CD4-positive, alpha-beta memory T cell (primary cell): ENCODE results near the gene RIMS4. TPM values are rescaled to one million over a fixed set of nuclear protein-coding genes. Genes with fewer than 3 reads are reported as not detected.

Experiments
- CTCF ChIA-PET: fragments of 350-600 bp; sonication (Branson Sonifier 250); formaldehyde crosslinking; loops from one replicate; lab custom pipeline; 2021; ENCODE audit warnings: inconsistent platforms; ENCODE audit not compliant: partially characterized antibody; lab: Charles Lee
- POLR2A ChIA-PET: fragments of 350-600 bp; sonication (Branson Sonifier 250); formaldehyde crosslinking; loops from one replicate; lab custom pipeline; 2021; ENCODE audit not compliant: partially characterized antibody; lab: Charles Lee
- DNase-seq, 5 donors: peaks; one replicate each; pipeline versions ENCODE4 v3.0.0 to v3.0.0-alpha.2; 2020 to 2022; ENCODE audit warnings: mixed read lengths in 1 of 5
- H3K27ac ChIP-seq: one replicate; pipeline ENCODE4 v1.7.0; 2013; ENCODE audit warnings: low read depth, low read length
- H3K27me3 ChIP-seq: 2 replicates; pipeline ENCODE4 v1.7.0; 2013; ENCODE audit warnings: mild to moderate bottlenecking, low read length, moderate library complexity; ENCODE audit not compliant: insufficient read depth
- H3K36me3 ChIP-seq: 2 replicates; pipeline ENCODE4 v1.7.0; 2013; ENCODE audit warnings: mild to moderate bottlenecking, low read length, moderate library complexity; ENCODE audit not compliant: insufficient read depth
- H3K4me1 ChIP-seq: 2 replicates; pipeline ENCODE4 v1.7.0; 2013; ENCODE audit warnings: mild to moderate bottlenecking, low read length, moderate library complexity; ENCODE audit not compliant: insufficient read depth
- H3K4me3 ChIP-seq, 2 donors: one replicate each; pipeline ENCODE4 v1.7.0; 2013; ENCODE audit warnings: low read length in 2 of 2, mild to moderate bottlenecking in 1 of 2
- H3K9me3 ChIP-seq, 2 donors: one replicate each; pipeline ENCODE4 v1.7.0; 2013; ENCODE audit warnings: low read length in 2 of 2, control low read depth in 1 of 2; ENCODE audit not compliant: control insufficient read depth in 1 of 2
- H3K27ac Mint-ChIP-seq, 7 donors: one replicate each; pipeline ENCODE4 v1.8.0; 2020 to 2021; ENCODE audit warnings: mixed read lengths in 7 of 7, mild to moderate bottlenecking in 6 of 7, inconsistent platforms in 3 of 7, moderate library complexity in 3 of 7
- H3K27me3 Mint-ChIP-seq, 2 donors: one replicate each; pipeline ENCODE4 v1.8.0; 2020 to 2021; ENCODE audit warnings: mixed read lengths in 2 of 2
- H3K36me3 Mint-ChIP-seq, 2 donors: one replicate each; pipeline ENCODE4 v1.8.0; 2020 to 2021; ENCODE audit warnings: mixed read lengths in 2 of 2, inconsistent platforms in 1 of 2, mild to moderate bottlenecking in 1 of 2
- H3K4me1 Mint-ChIP-seq, 4 donors: one replicate each; pipeline ENCODE4 v1.8.0; 2020 to 2021; ENCODE audit warnings: mixed read lengths in 4 of 4, mild to moderate bottlenecking in 1 of 4
- H3K4me3 Mint-ChIP-seq, 8 donors: one replicate each; pipeline ENCODE4 v1.8.0; 2020 to 2021; ENCODE audit warnings: mixed read lengths in 8 of 8, mild to moderate bottlenecking in 7 of 8, moderate library complexity in 6 of 8, inconsistent platforms in 3 of 8
- H3K9me3 Mint-ChIP-seq, 8 donors: one replicate each; pipeline ENCODE4 v1.8.0; 2020 to 2021; ENCODE audit warnings: mixed read lengths in 8 of 8, mild to moderate bottlenecking in 5 of 8, inconsistent platforms in 3 of 8, moderate library complexity in 1 of 8
- intact Hi-C: fragments of 100-400 bp; cut with micrococcal nuclease; formaldehyde crosslinking; loops from one replicate; pipeline ENCODE4 v1.15.1; 2023
- polyA plus RNA-seq, 2 donors: library from polyadenylated mRNA; unstranded; fragments of 300-500 nt; fragmentation: Illumina TruSeq; gene quantifications; one replicate each; pipeline ENCODE4 v1.2.3, GENCODE V29; 2021
- total RNA-seq, 2 experiments: library from RNA; stranded (reverse); gene quantifications; one replicate each; pipeline ENCODE4 v1.2.3, GENCODE V29; 2021

RIMS4 gene
- total and polyA plus RNA-seq, 4 experiments from 2014 or later, result not detected

DNA sequence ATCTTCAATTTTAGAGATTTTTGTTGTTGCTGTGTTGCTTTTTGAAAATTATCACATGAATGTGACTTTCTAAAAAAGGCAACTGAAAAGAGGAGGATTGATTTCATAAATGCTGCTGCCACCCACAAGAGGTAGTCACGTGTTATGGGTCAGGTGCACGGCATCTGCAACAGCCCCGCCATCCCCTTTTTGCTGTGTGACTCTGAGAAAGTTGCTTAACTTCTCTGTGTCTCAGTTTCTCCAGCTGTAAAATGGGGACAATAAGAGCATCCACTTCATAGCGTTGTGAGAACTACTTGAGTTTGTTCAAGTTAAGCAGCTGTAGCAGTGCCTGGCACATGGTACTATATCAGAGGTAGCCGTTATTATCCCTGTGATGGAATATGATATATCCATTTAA, 84.5 kb downstream of the RIMS4 start:
- H3K27ac Mint-ChIP-seq, result no peak overlapping the region

DNA sequence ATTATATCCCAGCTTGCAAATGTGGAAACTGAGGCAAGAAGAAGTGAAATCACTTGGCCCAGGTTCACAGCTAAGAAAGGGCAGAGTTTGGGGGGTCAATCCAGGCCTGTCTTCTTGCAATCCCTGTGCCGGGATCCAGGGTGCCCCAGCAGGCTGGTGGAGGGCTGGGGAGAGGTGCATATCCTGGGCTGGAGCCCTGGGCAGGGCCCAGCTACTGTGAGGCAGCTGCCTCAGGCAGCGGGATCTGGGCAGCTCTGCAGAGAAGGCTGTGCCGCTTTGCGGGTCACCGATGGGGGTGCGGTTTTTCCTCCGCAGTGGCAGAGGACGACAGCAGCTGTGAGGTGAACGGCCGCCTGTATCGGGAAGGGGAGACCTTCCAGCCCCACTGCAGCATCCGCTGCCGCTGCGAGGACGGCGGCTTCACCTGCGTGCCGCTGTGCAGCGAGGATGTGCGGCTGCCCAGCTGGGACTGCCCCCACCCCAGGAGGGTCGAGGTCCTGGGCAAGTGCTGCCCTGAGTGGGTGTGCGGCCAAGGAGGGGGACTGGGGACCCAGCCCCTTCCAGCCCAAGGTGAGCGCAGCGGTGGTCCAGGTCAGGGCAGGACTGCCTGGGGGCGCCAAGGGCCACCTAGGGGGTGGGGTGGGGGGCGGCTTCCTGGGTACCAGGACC, 85.8 kb downstream of the RIMS4 start:
- Histone ChIP-seq H3K36me3 (no peaks in the 10 kb centered on the region), H3K9me3 (no peaks in the 10 kb centered on the region), H3K27me3 (no peaks in the 10 kb centered on the region), H3K27ac (no peak overlapping the region), H3K4me1 (no peaks in the 10 kb centered on the region), H3K4me3 (no peak overlapping the region)
- Mint-ChIP-seq H3K27me3 (no peaks in the 10 kb centered on the region), H3K4me1 (no peaks in the 10 kb centered on the region), H3K4me3 (no peak overlapping the region), H3K36me3 (no peaks in the 10 kb centered on the region), H3K27ac (no peak overlapping the region), H3K9me3 (no peaks in the 10 kb centered on the region)
- CTCF ChIA-PET, result no interaction called here
- intact Hi-C loops, result no loop called here
- DNase-seq, result no peak
- POLR2A ChIA-PET, result no interaction called here

More for the DNA sequence above, 84.5 kb downstream of the RIMS4 start:
- Histone ChIP-seq H3K9me3 (no peaks in the 10 kb centered on the region), H3K36me3 (no peaks in the 10 kb centered on the region), H3K27ac (no peak overlapping the region), H3K4me3 (no peak overlapping the region), H3K27me3 (no peaks in the 10 kb centered on the region), H3K4me1 (no peaks in the 10 kb centered on the region)
- intact Hi-C loops, result no loop called here
- Mint-ChIP-seq H3K4me3 (no peak overlapping the region), H3K27me3 (no peaks in the 10 kb centered on the region), H3K36me3 (no peaks in the 10 kb centered on the region), H3K4me1 (no peaks in the 10 kb centered on the region), H3K9me3 (no peaks in the 10 kb centered on the region)
- POLR2A ChIA-PET, result no interaction called here
- CTCF ChIA-PET, result no interaction called here
- DNase-seq, result no peak

DNA sequence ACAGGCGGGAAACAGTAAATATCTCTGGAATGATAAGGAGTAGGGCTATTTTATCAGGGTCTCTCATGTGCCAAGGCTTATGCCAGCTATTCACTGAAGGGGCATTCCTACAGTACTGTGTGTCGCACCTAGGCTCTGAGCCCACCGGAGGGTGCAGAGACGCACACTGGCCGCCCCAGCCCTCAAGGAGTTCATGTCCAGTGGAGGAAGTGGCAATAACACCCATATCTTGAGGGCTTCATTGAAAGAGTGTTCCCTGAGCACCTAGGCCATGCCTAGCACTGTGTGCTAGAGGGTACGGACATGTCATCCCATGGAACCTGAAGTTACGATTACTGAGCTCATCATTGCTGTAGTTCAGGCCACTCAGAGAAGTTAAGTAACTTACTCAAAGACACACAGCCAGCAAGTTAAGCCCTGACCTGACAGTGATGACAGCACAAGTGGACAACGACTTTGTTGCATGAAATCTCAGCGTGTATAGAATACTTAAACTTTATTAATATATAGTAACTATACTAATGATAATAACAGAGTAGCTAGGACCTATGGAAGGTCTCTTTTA, 86.5 kb downstream of the RIMS4 start:
- Mint-ChIP-seq H3K36me3 (no peaks in the 10 kb centered on the region), H3K27me3 (no peaks in the 10 kb centered on the region), H3K4me3 (no peak overlapping the region), H3K9me3 (no peaks in the 10 kb centered on the region), H3K4me1 (no peaks in the 10 kb centered on the region), H3K27ac (no peak overlapping the region)
- Histone ChIP-seq H3K36me3 (no peaks in the 10 kb centered on the region), H3K27me3 (no peaks in the 10 kb centered on the region), H3K27ac (no peak overlapping the region), H3K9me3 (no peaks in the 10 kb centered on the region), H3K4me1 (no peaks in the 10 kb centered on the region), H3K4me3 (no peak overlapping the region)
- no peak for DNase-seq
- POLR2A ChIA-PET, result no interaction called here
- intact Hi-C loops, result no loop called here
- CTCF ChIA-PET, result interaction anchor here (1.1 kb wide), 1 partner anchor 39 kb away, joined by 5 read pairs; no protein-coding TSS in a partner anchor

DNA sequence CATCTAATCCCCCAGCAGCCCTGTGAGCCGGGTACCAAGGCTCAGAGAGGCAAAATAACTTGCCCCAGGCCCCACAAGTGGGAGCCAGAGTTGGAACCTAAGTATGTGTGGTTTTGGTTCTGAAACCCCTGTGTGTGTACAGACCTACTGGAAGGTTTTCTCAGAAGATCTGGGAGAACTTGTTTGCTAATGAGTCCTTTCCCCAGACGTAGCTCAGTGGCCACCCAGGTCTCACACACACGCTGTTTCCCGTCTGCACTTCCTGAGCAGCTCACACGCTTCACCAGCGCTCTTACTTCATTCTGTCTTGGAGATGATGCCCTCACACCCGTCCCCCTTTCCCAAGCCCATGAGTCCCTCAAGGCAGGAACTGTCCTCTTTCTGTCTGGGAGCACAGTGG, 87.0 kb downstream of the RIMS4 start:
- Histone ChIP-seq H3K9me3 (no peaks in the 10 kb centered on the region), H3K4me1 (no peaks in the 10 kb centered on the region), H3K27me3 (no peaks in the 10 kb centered on the region), H3K27ac (no peak overlapping the region), H3K36me3 (no peaks in the 10 kb centered on the region), H3K4me3 (no peak overlapping the region)
- peak overlapping the region in 1 of 7 donors; percentile 30 for H3K27ac Mint-ChIP-seq
- H3K27me3 Mint-ChIP-seq, result no peaks in the 10 kb centered on the region
- no peak overlapping the region for H3K4me3 Mint-ChIP-seq
- intact Hi-C loops, result no loop called here
- H3K36me3 Mint-ChIP-seq, result no peaks in the 10 kb centered on the region
- H3K4me1 Mint-ChIP-seq, result no peaks in the 10 kb centered on the region
- no peak for DNase-seq
- POLR2A ChIA-PET, result no interaction called here
- CTCF ChIA-PET, result interaction anchor here (1.1 kb wide), 1 partner anchor 38 kb away, joined by 5 read pairs; no protein-coding TSS in a partner anchor
- H3K9me3 Mint-ChIP-seq, result no peaks in the 10 kb centered on the region

DNA sequence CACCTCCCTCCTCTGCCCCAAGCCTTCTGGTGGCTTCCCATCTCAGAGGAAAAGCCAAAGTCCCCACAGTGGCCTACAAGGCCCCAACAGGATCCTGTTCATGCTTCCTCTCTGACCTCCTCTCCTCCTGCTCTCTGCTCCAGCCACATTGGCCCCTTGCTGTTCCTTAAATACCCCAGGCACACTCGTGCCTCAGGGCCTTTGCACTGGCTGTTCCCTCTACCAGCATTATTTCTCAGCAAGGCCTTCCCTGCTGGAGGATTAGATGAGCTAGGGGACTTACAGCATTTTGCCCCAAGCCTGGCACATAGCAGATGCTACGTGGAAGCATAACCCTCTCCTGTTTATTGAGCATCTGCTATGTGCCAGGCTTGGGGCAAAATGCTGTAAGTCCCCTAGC, 87.4 kb downstream of the RIMS4 start:
- CTCF ChIA-PET, result interaction anchor here (1.1 kb wide), 1 partner anchor 38 kb away, joined by 5 read pairs; no protein-coding TSS in a partner anchor
- Mint-ChIP-seq H3K4me1 (no peaks in the 10 kb centered on the region), H3K9me3 (no peaks in the 10 kb centered on the region), H3K27me3 (no peaks in the 10 kb centered on the region), H3K4me3 (no peak overlapping the region), H3K36me3 (no peaks in the 10 kb centered on the region), H3K27ac (no peak overlapping the region)
- Histone ChIP-seq H3K4me1 (no peaks in the 10 kb centered on the region), H3K4me3 (no peak overlapping the region), H3K36me3 (no peaks in the 10 kb centered on the region), H3K27me3 (no peaks in the 10 kb centered on the region), H3K27ac (no peak overlapping the region), H3K9me3 (no peaks in the 10 kb centered on the region)
- POLR2A ChIA-PET, result no interaction called here
- no peak for DNase-seq
- intact Hi-C loops, result no loop called here

DNA sequence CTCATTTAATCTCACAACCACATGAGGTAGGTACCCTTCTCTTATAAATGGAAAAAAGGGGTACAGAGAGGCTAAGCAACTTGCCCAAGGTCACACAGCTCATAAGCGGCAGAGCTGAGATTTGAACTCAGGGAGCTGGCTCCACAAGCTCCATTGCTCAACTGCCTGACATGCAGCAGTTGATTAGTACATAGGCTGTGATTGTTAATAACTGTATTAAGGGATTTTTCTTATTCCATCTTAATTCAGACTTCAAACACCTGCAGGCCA, 88.6 kb downstream of the RIMS4 start:
- Histone ChIP-seq H3K4me1 (no peaks in the 10 kb centered on the region), H3K27ac (no peak overlapping the region), H3K36me3 (no peaks in the 10 kb centered on the region), H3K9me3 (no peaks in the 10 kb centered on the region), H3K27me3 (no peaks in the 10 kb centered on the region), H3K4me3 (no peak overlapping the region)
- no peak for DNase-seq
- Mint-ChIP-seq H3K36me3 (no peaks in the 10 kb centered on the region), H3K9me3 (no peaks in the 10 kb centered on the region), H3K4me3 (no peak overlapping the region), H3K4me1 (no peaks in the 10 kb centered on the region), H3K27me3 (no peaks in the 10 kb centered on the region), H3K27ac (no peak overlapping the region)
- intact Hi-C loops, result no loop called here
- POLR2A ChIA-PET, result no interaction called here
- CTCF ChIA-PET, result no interaction called here

DNA sequence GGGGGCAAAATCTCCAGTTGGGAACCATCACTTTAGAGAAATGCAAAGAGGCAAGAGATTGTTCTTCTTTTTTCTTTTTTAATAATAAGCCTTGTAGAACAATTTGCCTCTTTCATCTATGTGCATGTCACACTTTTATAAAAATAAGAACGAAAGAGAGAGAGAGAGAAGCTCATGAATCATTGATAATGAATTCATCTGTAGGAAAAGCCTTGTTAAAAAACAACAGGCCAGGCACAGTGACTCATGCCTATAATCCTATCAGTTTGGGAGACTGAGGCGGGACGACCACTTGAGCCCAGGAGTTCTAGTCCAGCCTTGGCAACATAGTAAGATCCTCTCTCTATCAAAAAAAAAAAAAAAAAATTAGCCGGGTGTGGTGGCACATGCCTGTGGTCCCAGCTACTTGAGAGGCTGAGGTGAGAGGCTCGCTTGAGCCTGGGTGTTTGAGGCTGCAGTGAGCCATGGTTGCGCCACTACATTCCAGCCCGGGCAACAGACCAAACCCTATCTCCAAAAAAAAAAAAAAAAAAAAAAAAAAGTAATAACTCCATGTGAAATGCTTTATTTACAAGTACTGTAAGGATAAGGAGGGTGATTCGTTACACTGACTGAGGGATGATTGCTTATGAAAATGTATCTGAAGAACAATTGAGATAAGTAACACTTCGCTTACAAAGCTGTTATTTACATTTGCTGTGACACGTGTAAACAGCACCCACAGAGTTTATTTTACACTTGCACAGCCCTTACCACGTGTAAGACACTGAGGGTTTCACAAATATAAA, 89.2 kb downstream of the RIMS4 start:
- intact Hi-C loops, result no loop called here
- ChIA-PET CTCF (no interaction called here), POLR2A (no interaction called here)

More for the DNA sequence above, 89.2 kb downstream of the RIMS4 start:
- Mint-ChIP-seq H3K4me3 (no peak overlapping the region), H3K9me3 (no peaks in the 10 kb centered on the region), H3K27me3 (no peaks in the 10 kb centered on the region), H3K36me3 (no peaks in the 10 kb centered on the region), H3K27ac (no peak overlapping the region), H3K4me1 (no peaks in the 10 kb centered on the region)
- DNase-seq, result no peak
- no peaks in the 10 kb centered on the region for H3K27me3 ChIP-seq
- no peaks in the 10 kb centered on the region for H3K4me1 ChIP-seq
- H3K27ac ChIP-seq, result no peak overlapping the region
- H3K9me3 ChIP-seq, result no peaks in the 10 kb centered on the region
- no peak overlapping the region for H3K4me3 ChIP-seq
- no peaks in the 10 kb centered on the region for H3K36me3 ChIP-seq
